Natural killer cell (primary cell): ENCODE measurements around the gene STT3B. TPM values are rescaled to one million over a fixed set of nuclear protein-coding genes. Genes with fewer than 3 reads are reported as not detected.
A peak's percentile ranks its signal among the peaks of the same experiment; 100 is the strongest.

ENCODE experiments used
- ATAC-seq, 3 donors: fragments of 150-1000 bp in 2 of 3; fragments of 200-7000 bp in 1 of 3; cut with Tn5 transposase; 1 replicate in 1 of 3; 2 replicates in 2 of 3; pipeline ENCODE4 v1.10.0; 2021; ENCODE audit warnings: mild to moderate bottlenecking in 2 of 3, moderate library complexity in 2 of 3
- DNase-seq, 2 donors: peaks; one replicate each; pipeline versions ENCODE4 v3.0.0 to v3.0.0-alpha.2; 2013 to 2021; ENCODE audit warnings: mixed read lengths in 1 of 2
- H3K27ac ChIP-seq: one replicate; pipeline ENCODE4 v1.5.1; 2013; ENCODE audit warnings: mild to moderate bottlenecking, low read length
- H3K27me3 ChIP-seq: one replicate; pipeline ENCODE4 v1.6.1; 2013; ENCODE audit warnings: low read length; ENCODE audit not compliant: control insufficient read depth, insufficient read depth
- H3K36me3 ChIP-seq: one replicate; pipeline ENCODE4 v1.6.1; 2013; ENCODE audit warnings: low read length; ENCODE audit not compliant: control insufficient read depth, insufficient read depth
- H3K4me1 ChIP-seq: one replicate; pipeline ENCODE4 v1.6.1; 2013; ENCODE audit warnings: low read length; ENCODE audit not compliant: control insufficient read depth, insufficient read depth
- H3K4me3 ChIP-seq: one replicate; pipeline ENCODE4 v1.5.1; 2013; ENCODE audit warnings: low read length
- H3K9me3 ChIP-seq: one replicate; pipeline ENCODE4 v1.6.1; 2013; ENCODE audit warnings: low read length; ENCODE audit not compliant: control insufficient read depth, insufficient read depth
- H3K27ac Mint-ChIP-seq, 2 donors: one replicate each; pipeline ENCODE4 v1.8.0; 2022; ENCODE audit warnings: mild to moderate bottlenecking in 2 of 2, mixed read lengths in 2 of 2, moderate library complexity in 1 of 2
- H3K27me3 Mint-ChIP-seq, 2 donors: one replicate each; pipeline ENCODE4 v1.8.0; 2022; ENCODE audit warnings: low read depth in 2 of 2, mixed read lengths in 2 of 2
- H3K36me3 Mint-ChIP-seq: one replicate; pipeline ENCODE4 v1.8.0; 2022; ENCODE audit warnings: mixed read lengths
- H3K4me1 Mint-ChIP-seq, 2 donors: one replicate each; pipeline ENCODE4 v1.8.0; 2022; ENCODE audit warnings: mixed read lengths in 2 of 2
- H3K4me3 Mint-ChIP-seq: one replicate; pipeline ENCODE4 v1.8.0; 2022; ENCODE audit warnings: mild to moderate bottlenecking, moderate library complexity, mixed read lengths
- H3K9me3 Mint-ChIP-seq, 2 donors: one replicate each; pipeline ENCODE4 v1.8.0; 2022; ENCODE audit warnings: mixed read lengths in 2 of 2
- WGBS: methylation state at CpG from one replicate; pipeline ENCODE4 v1.1.7; 2013; ENCODE audit warnings: missing lambda C conversion rate; ENCODE audit not compliant: insufficient coverage; 5-methylcytosine and 5-hydroxymethylcytosine counted together
- intact Hi-C: fragments of 100-400 bp; cut with micrococcal nuclease; formaldehyde crosslinking; loops from one replicate; pipeline ENCODE4 v1.14.2; 2022
- total RNA-seq, 4 donors: library from RNA; stranded (reverse); fragments of 120-200 nt in 1 of 4; gene quantifications; one replicate each; pipeline versions ENCODE4 v1.2.3 to v1.2.4, GENCODE V29; 2013 to 2022
- TF ChIP-seq, protein P1 (sequence below): fragments of 200-600 bp; IDR thresholded peaks from one replicate; pipeline ENCODE4 v1.8.0; 2022; ENCODE audit warnings: antibody characterized with exemption

STT3B gene
- total RNA-seq, 3 donors from 2014 or later (not counting 1 experiment from before 2014, with no cell fraction given), result 83.4 to 132 (median 99.0) TPM

DNA sequence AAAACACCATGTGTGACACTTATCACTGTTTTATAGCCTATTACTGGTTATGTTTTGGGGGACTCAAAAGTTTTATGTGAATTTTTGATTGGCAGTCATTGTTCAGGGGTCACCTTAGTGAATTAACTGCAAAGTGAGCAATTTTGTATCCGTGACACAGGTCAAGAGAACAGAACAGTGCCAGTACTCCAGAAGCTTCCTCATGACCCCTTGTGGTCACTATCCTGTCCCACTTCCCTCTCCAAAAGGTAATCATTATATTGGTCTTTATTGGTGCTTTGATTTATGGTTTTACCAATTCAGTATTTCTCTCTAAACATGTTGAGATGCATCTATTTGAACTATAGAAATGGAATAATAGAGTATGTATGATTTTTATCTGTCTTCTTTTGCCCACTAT lies 107.1 kb downstream of the STT3B start:
- Mint-ChIP-seq H3K27me3 (no peaks in the 10 kb centered on the region), H3K27ac (no peak overlapping the region), H3K4me3 (peak overlapping the region; percentile 6), H3K36me3 (no peaks in the 10 kb centered on the region), H3K9me3 (no peaks in the 10 kb centered on the region), H3K4me1 (peaks cover 26 to 30% of the 10 kb centered on the region in 2 donors)
- DNase-seq (no peak), ATAC-seq (no peak)
- no peak overlapping the region for H3K27ac ChIP-seq
- H3K4me1 ChIP-seq, result no peaks in the 10 kb centered on the region
- H3K4me3 ChIP-seq, result no peak overlapping the region
- H3K36me3 ChIP-seq, result peaks cover 8% of the 10 kb centered on the region
- 100% methylated on average over 1 of the region's 1 CpG for WGBS
- H3K9me3 ChIP-seq, result no peaks in the 10 kb centered on the region
- H3K27me3 ChIP-seq, result no peaks in the 10 kb centered on the region
- TF ChIP-seq, protein P1, sequence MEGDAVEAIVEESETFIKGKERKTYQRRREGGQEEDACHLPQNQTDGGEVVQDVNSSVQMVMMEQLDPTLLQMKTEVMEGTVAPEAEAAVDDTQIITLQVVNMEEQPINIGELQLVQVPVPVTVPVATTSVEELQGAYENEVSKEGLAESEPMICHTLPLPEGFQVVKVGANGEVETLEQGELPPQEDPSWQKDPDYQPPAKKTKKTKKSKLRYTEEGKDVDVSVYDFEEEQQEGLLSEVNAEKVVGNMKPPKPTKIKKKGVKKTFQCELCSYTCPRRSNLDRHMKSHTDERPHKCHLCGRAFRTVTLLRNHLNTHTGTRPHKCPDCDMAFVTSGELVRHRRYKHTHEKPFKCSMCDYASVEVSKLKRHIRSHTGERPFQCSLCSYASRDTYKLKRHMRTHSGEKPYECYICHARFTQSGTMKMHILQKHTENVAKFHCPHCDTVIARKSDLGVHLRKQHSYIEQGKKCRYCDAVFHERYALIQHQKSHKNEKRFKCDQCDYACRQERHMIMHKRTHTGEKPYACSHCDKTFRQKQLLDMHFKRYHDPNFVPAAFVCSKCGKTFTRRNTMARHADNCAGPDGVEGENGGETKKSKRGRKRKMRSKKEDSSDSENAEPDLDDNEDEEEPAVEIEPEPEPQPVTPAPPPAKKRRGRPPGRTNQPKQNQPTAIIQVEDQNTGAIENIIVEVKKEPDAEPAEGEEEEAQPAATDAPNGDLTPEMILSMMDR, result no peak
- intact Hi-C loops, result no loop called here

DNA sequence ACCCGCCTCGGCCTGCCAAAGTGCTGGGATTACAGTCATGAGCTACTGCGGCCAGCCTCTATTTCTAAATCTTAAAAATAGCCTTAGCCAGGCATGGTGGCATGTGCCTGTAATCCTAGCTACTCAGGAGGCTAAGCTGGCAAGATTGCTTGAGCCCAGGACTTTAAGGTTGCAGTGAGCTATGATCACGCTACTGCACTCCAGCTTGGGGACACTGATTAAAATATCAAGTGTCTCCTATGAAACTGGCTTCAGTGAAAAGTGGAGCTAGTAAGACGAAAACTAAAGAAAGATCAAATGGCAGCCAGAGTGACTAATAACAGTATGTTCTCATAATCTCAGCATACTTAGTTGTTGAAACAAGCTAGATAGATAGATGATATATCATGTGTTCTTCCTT lies 112.5 kb downstream of the STT3B start:
- intact Hi-C loops, result no loop called here
- H3K27me3 ChIP-seq, result no peaks in the 10 kb centered on the region
- Mint-ChIP-seq H3K27ac (no peak overlapping the region), H3K4me1 (no peaks in the 10 kb centered on the region), H3K9me3 (peaks cover 9 to 12% of the 10 kb centered on the region in 2 donors), H3K4me3 (no peak overlapping the region), H3K36me3 (peaks cover 29% of the 10 kb centered on the region), H3K27me3 (no peaks in the 10 kb centered on the region)
- no peak overlapping the region for H3K4me3 ChIP-seq
- no peaks in the 10 kb centered on the region for H3K36me3 ChIP-seq
- TF ChIP-seq, protein P1, result no peak
- ATAC-seq, result no peak
- no peak for DNase-seq
- no peak overlapping the region for H3K27ac ChIP-seq
- 85% methylated on average over 5 of the region's 5 CpGs for WGBS
- H3K4me1 ChIP-seq, result no peaks in the 10 kb centered on the region
- peaks cover 16% of the 10 kb centered on the region for H3K9me3 ChIP-seq

DNA sequence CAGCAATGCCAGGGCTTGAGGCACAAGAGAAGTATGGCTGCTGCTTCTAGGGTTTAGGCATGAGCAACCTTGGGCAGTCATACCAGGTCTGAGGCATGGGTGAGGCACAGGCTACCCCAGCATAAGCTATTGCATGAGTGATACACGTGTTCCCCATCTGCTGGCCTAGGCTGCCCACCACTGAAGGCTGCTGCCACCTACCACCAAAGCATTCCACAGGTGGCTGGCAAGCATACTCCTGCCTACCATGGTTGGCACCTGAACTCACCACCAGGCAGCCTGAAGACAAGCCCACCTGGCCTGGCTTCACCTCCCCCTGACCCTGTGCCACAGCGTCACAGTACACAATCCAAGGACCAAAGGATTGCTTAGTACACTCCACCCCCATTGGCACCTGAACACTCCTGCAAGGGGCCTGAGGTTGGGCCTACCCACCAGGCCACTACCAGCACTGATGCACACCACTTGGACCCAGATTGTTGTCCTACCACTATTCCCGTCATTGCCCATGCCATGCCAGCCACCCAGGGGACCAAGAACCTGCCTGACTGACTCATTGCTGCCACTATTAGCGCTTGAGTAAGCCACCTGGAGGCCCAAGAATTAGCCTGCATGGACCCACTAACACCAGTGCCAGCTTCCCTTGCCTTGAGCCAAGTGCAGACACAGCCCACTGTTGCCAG lies 115.7 kb downstream of the STT3B start:
- TF ChIP-seq, protein P1, result no peak
- Histone ChIP-seq H3K27ac (no peak overlapping the region), H3K36me3 (no peaks in the 10 kb centered on the region), H3K9me3 (peaks cover 30% of the 10 kb centered on the region), H3K4me1 (no peaks in the 10 kb centered on the region), H3K27me3 (no peaks in the 10 kb centered on the region), H3K4me3 (no peak overlapping the region)
- intact Hi-C loops, result no loop called here
- H3K9me3 Mint-ChIP-seq, result peaks cover 20 to 30% of the 10 kb centered on the region in 2 donors
- H3K27me3 Mint-ChIP-seq, result no peaks in the 10 kb centered on the region
- DNase-seq (no peak), ATAC-seq (no peak)
- H3K27ac Mint-ChIP-seq, result no peak overlapping the region
- no peaks in the 10 kb centered on the region for H3K4me1 Mint-ChIP-seq
- WGBS, result 98% methylated on average over 4 of the region's 4 CpGs
- peaks cover 60% of the 10 kb centered on the region for H3K36me3 Mint-ChIP-seq
- H3K4me3 Mint-ChIP-seq, result no peak overlapping the region

DNA sequence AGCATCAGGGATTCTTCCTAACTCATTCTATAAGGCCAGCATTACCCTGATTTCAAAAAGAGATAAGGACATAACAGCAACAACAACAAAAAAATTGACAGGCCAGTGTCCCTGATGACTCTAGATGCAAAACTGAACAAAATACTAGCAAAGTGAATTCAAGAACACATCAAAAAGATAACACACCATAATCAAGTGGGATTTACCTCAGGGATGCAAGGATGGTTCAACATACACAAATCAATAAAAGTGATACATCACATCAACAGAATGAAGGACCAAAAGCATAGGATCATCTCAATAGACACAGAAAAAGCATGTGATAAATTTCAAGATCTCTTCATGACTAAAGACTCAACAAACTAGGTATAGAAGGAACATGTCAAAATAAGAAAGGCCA lies 119.6 kb downstream of the STT3B start:
- Histone ChIP-seq H3K36me3 (no peaks in the 10 kb centered on the region), H3K4me3 (no peak overlapping the region), H3K27ac (no peak overlapping the region), H3K9me3 (peaks cover 42% of the 10 kb centered on the region), H3K27me3 (no peaks in the 10 kb centered on the region), H3K4me1 (no peaks in the 10 kb centered on the region)
- TF ChIP-seq, protein P1, result no peak
- H3K4me3 Mint-ChIP-seq, result no peak overlapping the region
- no peaks in the 10 kb centered on the region for H3K4me1 Mint-ChIP-seq
- H3K27ac Mint-ChIP-seq, result no peak overlapping the region
- ATAC-seq, result no peak
- intact Hi-C loops, result no loop called here
- H3K27me3 Mint-ChIP-seq, result no peaks in the 10 kb centered on the region
- H3K36me3 Mint-ChIP-seq, result peaks cover 88% of the 10 kb centered on the region
- no peak for DNase-seq
- peaks cover 33 to 52% of the 10 kb centered on the region in 2 donors for H3K9me3 Mint-ChIP-seq
